MG63 (cell line): ENCODE data around the gene IQCH. TPM values are rescaled to one million over a fixed set of nuclear protein-coding genes. Genes with fewer than 3 reads are reported as not detected.
"Not testable (repeated sequence)": the region's sequence is repeated elsewhere in the genome, so short reads cannot be mapped to it uniquely, and the experiment has no call there.

ENCODE experiments used
- DNase-seq: peaks from one replicate; pipeline ENCODE4 v3.0.0-alpha.2; 2020
- H3K27me3 ChIP-seq: fragments of 250-450 bp; sonication (Bioruptor Pico); 2 replicates; pipeline ENCODE4 v1.5.1; 2020; ENCODE audit warnings: mild to moderate bottlenecking, moderate library complexity
- H3K36me3 ChIP-seq: fragments of 250-450 bp; sonication (Bioruptor Pico); 2 replicates; pipeline ENCODE4 v1.5.1; 2020; ENCODE audit warnings: mild to moderate bottlenecking, moderate library complexity
- H3K4me3 ChIP-seq: fragments of 250-450 bp; sonication (Bioruptor Pico); 2 replicates; pipeline ENCODE4 v1.5.1; 2020; ENCODE audit warnings: mild to moderate bottlenecking, moderate library complexity
- H3K9me3 ChIP-seq: fragments of 250-450 bp; sonication (Bioruptor Pico); 2 replicates; pipeline ENCODE4 v1.5.1; 2020; ENCODE audit warnings: mild to moderate bottlenecking, moderate library complexity
- total RNA-seq: library from RNA; depleted of rRNA; stranded (reverse); fragments of >200 nt; shearing (Covaris generic); gene quantifications from 2 replicates; pipeline ENCODE4 v1.2.3, GENCODE V29; 2014; ENCODE audit warnings: low replicate concordance

Gene IQCH
- total RNA-seq, 1 experiment from 2014 or later = 3.5 TPM

GRCh38 chr15:67359431-67360079 is 105.0 kb downstream of the IQCH start:
- Histone ChIP-seq H3K9me3 (no peaks in the 10 kb centered on the region), H3K36me3 (no peaks in the 10 kb centered on the region)
- DNase-seq = no peak

GRCh38 chr15:67361100-67361499 is 106.5 kb downstream of the IQCH start:
- no peaks in the 10 kb centered on the region for H3K9me3 ChIP-seq
- H3K27me3 ChIP-seq = no peaks in the 10 kb centered on the region
- H3K36me3 ChIP-seq = no peaks in the 10 kb centered on the region
- no peak for DNase-seq
- H3K4me3 ChIP-seq = no peak overlapping the region

More at GRCh38 chr15:67359431-67360079, 105.0 kb downstream of the IQCH start:
- Histone ChIP-seq H3K27me3 (no peaks in the 10 kb centered on the region), H3K4me3 (no peak overlapping the region)

GRCh38 chr15:67363712-67364111 is 109.1 kb downstream of the IQCH start:
- DNase-seq, H3K9me3 ChIP-seq, H3K27me3 ChIP-seq, H3K4me3 ChIP-seq, H3K36me3 ChIP-seq: not testable (repeated sequence)

- no peak for DNase-seq
- Histone ChIP-seq H3K27me3 (no peaks in the 10 kb centered on the region), H3K36me3 (no peaks in the 10 kb centered on the region), H3K9me3 (no peaks in the 10 kb centered on the region), H3K4me3 (no peak overlapping the region)
These were observed 111.4 kb downstream of the IQCH start for GRCh38 chr15:67365994-67366393.

GRCh38 chr15:67366904-67367303 is 112.3 kb downstream of the IQCH start:
- Histone ChIP-seq H3K36me3 (no peaks in the 10 kb centered on the region), H3K27me3 (no peaks in the 10 kb centered on the region)
- no peak for DNase-seq

GRCh38 chr15:67369359-67369998 is 114.9 kb downstream of the IQCH start:
- H3K9me3 ChIP-seq = no peaks in the 10 kb centered on the region; the same call in 1 of the 2 replicates
- no peak for DNase-seq
- H3K27me3 ChIP-seq = no peaks in the 10 kb centered on the region
- no peaks in the 10 kb centered on the region for H3K36me3 ChIP-seq
- H3K4me3 ChIP-seq = no peak overlapping the region

More at GRCh38 chr15:67366904-67367303, 112.3 kb downstream of the IQCH start:
- no peak overlapping the region for H3K4me3 ChIP-seq
- no peaks in the 10 kb centered on the region for H3K9me3 ChIP-seq

GRCh38 chr15:67370206-67370954 is 115.8 kb downstream of the IQCH start:
- Histone ChIP-seq H3K9me3 (no peaks in the 10 kb centered on the region; the same call in 1 of the 2 replicates), H3K36me3 (no peaks in the 10 kb centered on the region)
- DNase-seq = no peak

GRCh38 chr15:67372543-67372942 is 118.0 kb downstream of the IQCH start:
- no peaks in the 10 kb centered on the region for H3K36me3 ChIP-seq
- no peak for DNase-seq
- no peak overlapping the region for H3K4me3 ChIP-seq
- H3K27me3 ChIP-seq = no peaks in the 10 kb centered on the region
- H3K9me3 ChIP-seq = no peaks in the 10 kb centered on the region; the same call in 1 of the 2 replicates

More at GRCh38 chr15:67370206-67370954, 115.8 kb downstream of the IQCH start:
- no peak overlapping the region for H3K4me3 ChIP-seq
- no peaks in the 10 kb centered on the region for H3K27me3 ChIP-seq

- no peaks in the 10 kb centered on the region for H3K36me3 ChIP-seq
- no peaks in the 10 kb centered on the region; the same call in 1 of the 2 replicates for H3K9me3 ChIP-seq
- no peaks in the 10 kb centered on the region for H3K27me3 ChIP-seq
- DNase-seq = no peak
- no peak overlapping the region for H3K4me3 ChIP-seq
These were observed 118.5 kb downstream of the IQCH start for GRCh38 chr15:67372986-67373675.

- Histone ChIP-seq H3K4me3 (no peak overlapping the region), H3K36me3 (no peaks in the 10 kb centered on the region), H3K9me3 (no peaks in the 10 kb centered on the region; the same call in 1 of the 2 replicates), H3K27me3 (no peaks in the 10 kb centered on the region)
- no peak for DNase-seq
These were observed 119.4 kb downstream of the IQCH start for GRCh38 chr15:67373971-67374370.

GRCh38 chr15:67379530-67379929 is 124.9 kb downstream of the IQCH start:
- Histone ChIP-seq H3K9me3 (no peaks in the 10 kb centered on the region), H3K27me3 (no peaks in the 10 kb centered on the region; the same call in 1 of the 2 replicates), H3K4me3 (no peak overlapping the region), H3K36me3 (no peaks in the 10 kb centered on the region)
- no peak for DNase-seq

- H3K36me3 ChIP-seq = no peaks in the 10 kb centered on the region
- DNase-seq = no peak
- H3K27me3 ChIP-seq = no peaks in the 10 kb centered on the region; the same call in 1 of the 2 replicates
- H3K9me3 ChIP-seq = no peaks in the 10 kb centered on the region
- no peak overlapping the region for H3K4me3 ChIP-seq
These were observed 126.3 kb downstream of the IQCH start for GRCh38 chr15:67380921-67381320.

- Histone ChIP-seq H3K9me3 (no peaks in the 10 kb centered on the region), H3K4me3 (no peak overlapping the region), H3K27me3 (no peaks in the 10 kb centered on the region; the same call in 1 of the 2 replicates), H3K36me3 (no peaks in the 10 kb centered on the region)
- DNase-seq = no peak
These were observed 126.9 kb downstream of the IQCH start for GRCh38 chr15:67381416-67382045.

GRCh38 chr15:67382723-67383122 is 128.1 kb downstream of the IQCH start:
- no peaks in the 10 kb centered on the region for H3K9me3 ChIP-seq
- H3K27me3 ChIP-seq = no peaks in the 10 kb centered on the region; the same call in 1 of the 2 replicates
- H3K4me3 ChIP-seq = no peak overlapping the region
- no peaks in the 10 kb centered on the region for H3K36me3 ChIP-seq
- DNase-seq = no peak

- no peak overlapping the region for H3K4me3 ChIP-seq
- DNase-seq = no peak
- no peaks in the 10 kb centered on the region for H3K36me3 ChIP-seq
- H3K27me3 ChIP-seq = no peaks in the 10 kb centered on the region; the same call in 1 of the 2 replicates
- no peaks in the 10 kb centered on the region for H3K9me3 ChIP-seq
These were observed 129.3 kb downstream of the IQCH start for GRCh38 chr15:67383899-67384298.

- no peaks in the 10 kb centered on the region for H3K9me3 ChIP-seq
- DNase-seq = no peak
- H3K27me3 ChIP-seq = no peaks in the 10 kb centered on the region; the same call in 1 of the 2 replicates
- no peak overlapping the region for H3K4me3 ChIP-seq
- no peaks in the 10 kb centered on the region for H3K36me3 ChIP-seq
These were observed 130.2 kb downstream of the IQCH start for GRCh38 chr15:67384761-67385160.
